Left hindlimb (tissue), 1 donor: Measurements from ENCODE around the gene RPL3.

Experiments used
- DNase-seq: peaks from one replicate; pipeline ENCODE4 v3.0.0-alpha.2; 2018

The RPL3 gene

DNA sequence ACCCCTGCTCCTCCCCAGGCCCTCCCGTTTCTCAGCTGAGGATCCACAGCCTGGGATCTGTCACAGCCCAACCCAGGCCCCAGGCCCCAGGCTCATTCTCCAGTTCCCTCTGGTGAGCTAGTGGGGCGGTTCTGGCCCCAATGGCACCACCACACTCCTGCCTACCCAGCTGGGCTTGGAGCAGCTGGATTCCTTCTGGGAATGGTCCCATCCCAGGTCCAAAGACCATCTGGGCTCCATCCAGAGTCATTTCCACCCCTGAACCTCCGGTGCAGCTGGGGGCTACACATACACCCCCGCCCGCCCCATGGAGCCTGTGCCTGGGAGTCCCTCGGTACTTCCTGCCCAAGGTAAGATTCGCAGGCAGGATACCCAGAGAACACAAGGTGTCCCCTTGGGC, 39.2 kb downstream of the RPL3 start:
- DNase-seq: no peak

DNA sequence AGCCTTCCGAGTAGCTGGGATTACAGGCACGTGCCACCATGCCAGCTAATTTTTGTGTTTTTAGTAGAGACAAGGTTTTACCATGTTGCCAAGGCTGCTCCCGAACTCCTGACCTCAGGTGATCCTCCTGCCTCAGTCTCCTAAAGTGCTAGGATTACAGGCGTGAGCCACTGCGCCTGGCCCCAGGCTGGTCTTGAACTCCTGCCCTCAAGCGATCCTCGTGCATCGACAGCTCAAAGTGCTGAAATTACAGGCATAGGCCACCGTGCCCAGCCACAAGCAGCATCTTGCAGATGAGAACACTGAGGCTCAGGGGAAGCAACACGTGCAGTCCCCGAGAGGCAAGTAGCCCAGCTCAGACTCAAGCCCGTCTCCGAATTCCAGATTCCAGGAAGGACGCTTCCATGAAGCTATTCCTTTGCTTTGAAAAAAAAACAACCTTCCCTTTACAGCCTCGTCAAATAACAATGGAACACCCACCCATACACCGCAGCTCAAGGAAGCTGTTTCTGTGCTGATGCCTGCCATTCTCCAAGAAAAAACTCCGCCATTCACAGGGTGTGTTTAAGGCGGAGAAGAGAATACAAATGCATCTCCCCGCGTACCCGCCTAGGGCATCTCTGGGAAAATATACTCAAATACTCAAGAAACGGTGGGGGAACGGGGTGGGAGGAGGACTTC, 40.1 kb downstream of the RPL3 start:
- DNase-seq: no peak

DNA sequence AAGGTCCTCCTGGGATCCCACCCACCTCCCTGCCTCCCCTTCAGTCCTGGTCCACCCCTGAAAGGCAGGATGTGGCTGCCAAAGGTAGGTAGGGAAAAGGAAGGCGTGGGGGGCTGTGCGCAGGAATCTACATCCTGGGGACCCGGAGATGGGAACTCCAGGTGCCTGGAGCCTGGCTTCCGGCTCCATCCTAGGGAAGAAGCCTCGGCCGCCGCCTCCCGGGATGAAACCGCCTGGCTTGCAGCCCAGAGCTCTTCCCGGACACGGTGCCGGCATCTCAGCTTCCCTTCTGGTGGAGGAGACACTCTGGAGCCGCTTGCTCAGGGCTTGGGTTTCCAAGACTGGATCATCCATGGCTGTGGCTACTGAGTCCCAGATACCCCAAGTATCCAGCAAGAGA, 41.4 kb downstream of the RPL3 start:
- peak; percentile 74 for DNase-seq

DNA sequence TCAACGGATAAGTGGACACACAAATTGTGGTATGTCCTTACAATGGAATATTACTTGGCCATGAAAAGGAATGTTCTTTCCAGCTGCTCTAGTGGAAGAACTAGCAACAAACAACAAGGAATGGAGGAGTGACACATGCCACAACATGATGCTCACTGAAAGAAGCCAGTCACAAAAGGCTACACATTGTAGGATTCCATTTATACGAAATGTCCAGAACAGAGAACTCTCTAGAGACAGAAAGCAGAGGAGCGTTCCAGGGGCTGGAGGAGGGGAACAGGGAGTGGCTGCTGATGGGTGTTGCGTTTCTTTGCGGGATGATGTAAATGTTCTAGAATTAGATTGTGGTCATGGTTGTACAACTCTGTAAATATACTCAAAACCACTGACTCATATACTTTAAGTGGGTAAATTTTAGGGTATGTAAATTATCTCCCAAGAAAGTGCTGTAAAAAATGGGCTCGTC, 42.2 kb downstream of the RPL3 start:
- DNase-seq: peak; percentile 20

DNA sequence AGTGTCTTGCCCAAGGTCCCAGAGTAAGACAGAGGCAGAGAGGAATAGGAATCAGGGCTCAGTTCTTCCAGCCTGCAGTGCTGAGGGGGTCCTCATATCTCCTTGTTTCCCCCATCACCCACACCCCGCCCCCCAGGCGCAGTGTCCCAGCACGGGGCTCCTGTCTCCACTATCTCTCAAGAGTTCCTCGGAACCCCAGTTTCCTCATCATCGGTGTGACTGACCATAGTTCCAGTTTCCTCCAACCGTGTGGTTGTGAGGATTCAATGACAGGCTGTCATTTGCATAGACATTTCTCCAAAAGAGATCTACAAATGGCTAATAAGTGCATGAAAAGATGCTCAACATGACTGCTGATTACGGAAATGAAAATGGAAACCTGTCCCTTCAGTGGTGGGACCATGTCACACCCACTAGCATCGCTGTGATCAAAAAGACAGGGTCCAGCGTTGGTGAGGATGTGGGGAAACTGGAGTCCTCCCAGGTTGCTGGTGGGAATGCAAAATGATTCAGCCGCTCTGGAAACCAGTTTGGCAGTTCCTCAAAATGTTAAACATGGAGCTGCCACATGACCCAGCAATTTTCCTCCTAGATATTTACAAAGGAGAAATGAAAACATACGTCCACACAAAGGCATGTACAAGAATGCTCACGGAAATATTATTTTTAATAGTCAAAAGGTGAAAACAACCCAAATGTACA, 42.8 kb downstream of the RPL3 start:
- peak; percentile 11 for DNase-seq

DNA sequence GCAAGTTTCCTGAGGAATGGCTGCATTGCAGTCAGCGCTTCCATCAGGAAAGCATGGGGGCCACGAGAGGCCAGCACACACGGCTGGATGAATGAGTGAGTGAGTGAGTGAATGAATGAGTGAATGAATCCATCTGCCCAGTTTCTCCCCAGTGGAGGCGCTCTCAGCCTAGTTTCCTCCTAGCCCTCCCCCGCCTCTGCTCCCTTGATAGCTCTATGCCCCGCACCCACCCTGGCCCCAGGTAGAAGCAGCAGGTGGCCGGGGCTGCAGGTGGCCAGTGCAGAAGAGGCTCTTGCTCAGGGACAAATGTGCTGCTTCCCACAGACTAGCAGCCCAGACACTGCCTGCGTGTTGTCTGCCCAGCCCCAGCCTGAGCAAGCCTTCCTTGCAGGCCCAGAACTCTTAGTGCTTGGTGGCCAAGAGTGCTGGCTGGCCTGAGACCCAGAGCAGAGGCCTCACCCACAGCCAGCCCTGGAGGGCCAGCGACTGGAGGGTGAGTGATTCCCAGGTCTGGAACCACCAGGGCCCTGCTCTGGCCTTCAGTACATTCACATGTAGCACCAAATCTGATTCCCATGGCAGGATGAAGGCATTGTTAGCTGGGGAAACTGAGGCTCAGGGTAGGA, 43.5 kb downstream of the RPL3 start:
- peak; percentile 17 for DNase-seq

DNA sequence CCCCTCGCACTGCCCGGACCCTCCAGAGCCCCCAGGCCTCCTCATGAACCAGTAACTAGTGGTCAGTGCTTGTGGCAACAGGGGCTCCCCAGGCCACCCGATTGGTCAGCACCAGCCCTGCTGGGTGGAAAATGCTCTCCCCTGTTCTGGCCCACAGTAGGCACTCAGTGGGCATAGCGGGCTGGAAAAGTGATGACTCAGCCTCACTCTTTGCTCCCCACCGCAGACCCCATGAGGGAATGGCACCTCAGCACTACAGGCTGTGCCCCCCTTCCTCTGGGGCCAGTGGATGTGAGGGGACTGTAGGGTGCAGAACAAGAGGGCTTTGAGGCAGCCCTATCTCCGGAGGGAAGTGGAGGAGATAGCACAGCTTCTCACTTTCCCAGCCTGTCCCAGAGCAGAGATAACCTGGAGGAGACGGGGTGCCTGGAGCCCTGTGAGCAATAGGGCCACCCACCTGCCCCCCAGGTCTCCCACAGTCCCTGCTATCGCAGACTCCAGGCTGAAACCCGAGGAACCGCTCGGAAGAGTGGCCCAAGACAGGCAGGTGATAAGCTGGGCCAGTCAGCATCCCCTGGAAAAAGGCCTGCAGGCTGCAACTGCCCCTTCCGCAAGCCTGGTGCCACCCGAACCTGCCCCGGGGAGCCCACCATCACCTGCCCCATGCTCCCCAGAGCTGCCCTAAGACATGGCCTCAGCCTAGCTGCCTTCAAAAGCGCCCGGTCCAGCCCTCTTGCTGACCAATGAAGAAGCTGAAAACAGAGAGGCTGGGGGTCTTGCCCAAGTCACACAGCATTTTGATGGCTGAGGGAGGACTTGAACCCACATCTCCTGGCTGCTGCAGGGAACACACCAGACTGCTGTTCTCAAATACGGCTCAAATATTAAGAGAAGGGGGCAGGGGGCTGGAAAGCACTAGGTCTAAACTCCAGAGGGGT, 45.2 kb downstream of the RPL3 start:
- DNase-seq: no peak

DNA sequence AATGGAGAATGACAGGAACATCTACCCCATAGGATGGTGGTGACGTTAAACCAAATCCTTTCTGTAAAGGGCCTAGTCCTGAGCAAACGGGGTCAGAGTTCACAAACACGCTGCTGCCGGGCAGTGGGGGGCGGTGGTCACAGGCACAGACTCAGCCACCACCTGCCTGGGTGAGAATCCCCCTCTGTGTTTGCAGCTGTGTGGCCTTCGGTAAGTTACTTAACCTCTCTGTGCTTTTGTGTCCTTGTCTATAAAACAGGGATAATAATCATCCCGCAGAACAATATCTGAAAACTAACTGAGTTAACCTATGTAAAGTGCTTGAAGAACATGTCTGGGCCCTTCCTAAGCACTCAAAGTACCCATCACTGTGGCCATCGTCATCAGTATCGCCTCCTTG, 48.6 kb downstream of the RPL3 start:
- no peak for DNase-seq

DNA sequence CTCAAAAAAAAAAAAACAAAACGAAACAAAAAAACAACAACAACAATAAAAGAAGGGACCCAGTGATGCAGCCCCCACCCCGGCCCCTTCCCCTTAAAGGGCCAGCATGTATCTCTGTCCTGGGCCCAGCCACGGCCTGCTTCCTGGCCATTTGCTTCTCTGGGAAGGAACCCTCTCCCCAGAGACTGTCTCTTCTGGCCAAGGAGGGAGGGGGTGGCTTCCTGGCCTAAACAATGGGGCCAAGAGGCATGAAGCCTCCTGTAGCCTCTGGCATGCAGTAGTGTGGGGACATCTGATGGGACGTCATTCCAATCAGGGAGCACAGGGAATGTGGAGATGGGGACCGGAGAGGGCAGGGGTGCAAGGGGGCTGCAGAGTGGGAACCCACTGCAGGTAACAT, 49.1 kb downstream of the RPL3 start:
- no peak for DNase-seq

DNA sequence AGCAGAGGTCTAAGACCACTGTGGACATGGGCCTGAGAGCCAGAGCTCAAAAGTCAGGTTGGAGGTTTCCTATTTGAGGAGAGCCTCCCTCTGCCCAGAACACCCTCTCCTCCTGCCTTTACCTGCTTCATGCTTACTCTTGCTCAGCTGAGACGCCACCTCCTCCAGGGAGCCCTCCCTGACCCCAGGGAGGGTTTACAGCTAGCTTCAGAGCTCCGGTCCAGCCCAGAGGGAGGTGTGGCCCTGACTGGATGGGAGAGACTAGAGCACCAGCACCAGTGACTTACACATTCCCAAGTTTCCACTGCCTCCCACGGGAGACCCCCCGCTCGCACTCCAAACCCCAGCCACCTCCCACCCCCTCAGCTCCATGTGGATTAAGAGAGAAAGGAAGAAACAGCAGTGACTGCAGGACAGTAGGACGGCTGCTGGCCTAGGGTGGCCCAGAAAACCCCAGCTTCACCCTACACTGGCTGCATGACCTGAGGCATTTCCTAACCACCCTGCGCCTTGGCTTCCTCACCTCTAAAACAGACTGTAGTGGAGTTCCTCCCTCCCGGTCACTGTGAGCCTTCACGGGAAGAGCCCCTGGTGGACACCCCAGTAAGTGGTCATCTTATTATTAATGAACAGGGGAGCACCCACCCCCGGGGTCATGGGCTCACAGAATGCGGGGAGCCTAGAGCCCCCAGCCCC, 50.2 kb downstream of the RPL3 start:
- DNase-seq: no peak

DNA sequence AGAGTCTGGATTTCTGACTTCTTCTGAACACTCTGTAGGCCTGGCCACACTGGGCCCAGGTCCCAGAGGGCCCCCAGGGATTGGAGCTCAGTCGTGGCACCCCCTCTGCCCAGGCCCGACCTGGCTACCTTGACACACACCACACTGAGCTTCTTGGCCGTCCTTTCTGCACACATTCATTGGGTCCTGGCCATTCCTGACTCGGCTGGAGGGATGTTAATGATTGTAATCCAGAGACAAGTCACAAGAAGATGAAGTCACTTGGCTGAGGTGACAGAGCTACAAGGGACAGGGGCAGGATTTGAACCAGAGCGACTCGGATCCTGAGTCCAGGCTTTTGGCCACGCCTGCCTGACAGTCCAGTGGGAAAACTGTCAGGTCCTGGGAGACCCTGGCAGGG, 50.8 kb downstream of the RPL3 start:
- no peak for DNase-seq

DNA sequence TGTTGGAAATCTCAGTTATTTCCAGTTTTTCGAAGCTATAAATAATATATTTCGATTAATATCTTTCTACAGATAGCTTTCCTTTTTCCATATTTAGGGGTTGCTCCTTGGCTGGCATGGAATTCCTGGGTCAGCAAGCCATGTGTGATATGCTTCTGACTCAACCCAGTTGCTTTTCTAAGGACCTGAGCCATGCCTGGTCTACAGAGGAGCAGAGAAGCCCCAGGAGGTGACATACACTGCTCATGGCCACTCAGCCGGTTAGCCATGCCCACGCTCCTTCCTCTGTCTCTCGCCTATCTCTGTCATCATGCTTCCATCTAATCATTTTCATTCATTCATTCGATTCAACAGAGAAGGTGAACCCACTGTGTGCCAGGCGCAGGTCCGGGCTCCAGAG, 51.4 kb downstream of the RPL3 start:
- DNase-seq: no peak

DNA sequence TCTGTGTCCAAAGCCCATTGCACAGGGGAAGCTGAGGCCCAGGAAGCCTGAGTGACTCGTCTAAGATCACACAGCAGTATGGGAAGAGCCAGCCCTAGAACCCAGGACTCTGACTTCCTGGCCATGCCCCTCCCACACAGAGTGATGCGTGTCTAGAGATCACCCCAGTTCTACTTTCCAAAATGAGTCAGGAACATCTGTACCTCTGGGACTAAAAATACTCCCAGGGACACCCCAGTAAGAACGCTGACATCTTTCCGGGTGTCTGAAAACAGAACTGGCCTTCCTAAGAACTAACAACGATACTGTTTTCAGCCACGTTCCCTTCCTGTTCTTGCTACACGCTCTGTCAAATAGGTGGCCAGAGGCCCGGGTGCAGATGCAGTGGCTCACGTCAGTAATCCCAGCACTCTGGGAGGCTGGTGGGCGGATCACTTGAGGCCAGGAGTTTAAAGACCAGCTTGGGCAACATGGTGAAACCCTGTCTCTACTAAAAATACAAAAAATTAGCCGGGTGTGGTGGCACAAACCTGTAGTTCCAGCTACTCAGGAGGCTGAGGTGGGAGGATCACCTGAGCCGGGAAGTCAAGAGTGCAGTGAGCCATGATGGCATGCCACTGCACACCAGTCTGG, 52.9 kb downstream of the RPL3 start:
- no peak for DNase-seq

DNA sequence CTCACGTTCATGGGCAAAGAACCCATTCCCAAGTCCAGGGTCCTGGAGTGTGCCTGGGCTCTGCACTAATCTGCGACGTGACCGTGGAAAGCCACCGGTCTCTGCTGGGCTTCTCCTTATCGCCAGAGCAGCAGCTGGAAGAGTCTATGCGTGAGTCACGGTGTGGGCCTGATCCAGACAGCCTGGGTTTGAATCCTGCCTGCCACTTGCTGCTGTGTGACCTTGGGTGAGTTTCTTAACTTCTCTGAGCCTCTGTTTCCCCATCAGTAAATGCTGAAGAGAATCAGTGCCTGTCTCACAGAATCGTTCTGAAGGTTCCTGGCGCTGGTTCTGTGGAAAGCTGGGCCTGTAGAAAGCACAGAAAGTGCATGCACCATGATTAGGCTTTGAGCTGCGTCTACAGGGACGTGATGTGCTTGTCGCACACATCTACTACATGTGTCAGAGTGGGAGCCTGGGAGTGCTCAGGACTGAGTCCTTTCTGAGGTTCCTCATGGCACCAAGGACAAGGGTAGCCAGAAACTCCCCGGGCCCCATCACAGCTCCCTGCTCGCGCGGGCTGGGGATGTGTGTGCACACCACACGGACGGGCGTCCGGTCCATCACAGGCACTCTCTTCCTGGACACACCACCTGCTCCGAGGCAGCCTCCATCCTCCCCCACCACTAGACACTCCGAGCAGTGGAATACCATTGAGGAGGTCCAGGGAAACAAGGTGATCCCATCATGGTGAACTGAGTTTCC, 54.1 kb downstream of the RPL3 start:
- DNase-seq: no peak

DNA sequence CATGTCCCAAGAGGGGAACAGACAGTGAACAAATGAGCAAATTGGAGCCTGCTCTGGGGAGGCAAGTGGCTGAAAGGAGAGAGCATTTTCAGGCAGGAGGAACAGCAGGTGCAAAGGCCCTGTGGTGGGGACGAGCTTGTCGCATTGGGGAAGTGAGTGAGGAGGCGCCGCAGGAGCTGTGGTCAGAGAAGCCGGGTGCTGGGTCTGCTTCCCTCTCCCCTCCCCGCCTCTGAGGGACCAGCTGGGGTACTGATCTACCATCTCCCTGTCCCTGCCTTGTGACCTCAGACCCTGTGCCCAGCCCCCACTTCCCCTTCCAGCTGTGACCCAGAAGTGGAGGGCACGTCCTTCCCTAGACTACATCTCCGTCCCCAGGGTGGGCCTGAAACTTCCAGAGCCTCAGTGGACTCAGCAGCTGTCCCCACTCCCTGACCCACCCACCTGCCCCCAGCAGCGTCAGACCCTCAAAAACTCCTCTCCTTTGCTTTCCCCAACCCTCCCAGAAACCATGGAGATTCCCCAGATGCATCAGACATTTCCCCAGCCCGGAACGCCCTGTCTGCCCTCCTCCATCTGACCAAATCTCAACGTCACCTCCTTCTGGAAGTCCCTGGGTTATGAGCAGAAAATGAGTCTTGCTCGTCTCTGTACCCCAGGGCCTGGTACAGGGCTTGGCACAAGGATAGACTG, 54.9 kb downstream of the RPL3 start:
- no peak for DNase-seq

DNA sequence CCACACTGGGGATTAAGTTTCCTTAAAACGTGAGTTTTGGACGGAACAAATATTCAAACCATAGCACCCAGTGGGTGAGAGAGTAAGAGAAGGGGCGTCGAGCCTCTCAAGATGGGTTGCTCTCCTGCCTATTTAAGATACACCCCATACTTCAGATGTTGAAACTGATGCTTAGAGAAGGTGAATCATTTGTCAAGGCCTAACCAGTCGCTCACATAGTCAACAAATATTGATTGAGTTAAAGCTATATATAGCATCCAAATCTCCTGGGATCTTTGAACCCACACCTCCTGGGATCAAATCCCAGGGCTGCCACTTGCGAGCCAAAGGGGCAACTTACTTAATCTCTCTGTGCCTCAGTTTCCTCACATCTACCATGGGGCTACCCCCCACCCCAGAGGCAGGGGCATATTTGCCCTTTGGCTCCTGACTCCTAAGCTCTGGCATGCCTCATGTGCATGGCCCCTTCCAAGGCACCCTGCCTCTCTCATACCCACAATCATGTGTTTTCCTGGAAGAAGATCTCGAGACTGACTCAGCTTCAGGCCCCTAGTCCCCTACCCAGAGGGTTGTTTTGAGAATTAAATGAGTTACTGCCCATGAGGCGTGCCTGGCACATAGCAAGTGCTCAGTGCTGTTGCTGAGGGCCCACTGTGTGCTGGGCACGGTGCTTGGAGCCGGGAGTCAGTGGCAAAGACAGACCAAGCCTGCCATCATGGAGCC, 55.6 kb downstream of the RPL3 start:
- DNase-seq: no peak
